ENCODE measurements around the gene HELLS.

- TF ChIP-seq MAX (IDR thresholded peaks at IDR 0.05; ENCODE audit: low read depth), result no peak
- no peak for TF ChIP-seq GATA2 (CRISPR knock-in tag; IDR thresholded peaks at IDR 0.05)
- no peak for TF ChIP-seq POLR2AphosphoS5 (IDR thresholded peaks at IDR 0.05; ENCODE audit: low read depth, low read length)
- no peak for TF ChIP-seq CTCF (IDR thresholded peaks at IDR 0.05)
- TF ChIP-seq REST (IDR thresholded peaks at IDR 0.05; ENCODE audit: low read depth, low read length), result no peak
- no peak for TF ChIP-seq SIN3A (IDR thresholded peaks at IDR 0.05; ENCODE audit: borderline replicate concordance, low read depth, low read length)
- no peak for TF ChIP-seq ELF1 (IDR thresholded peaks at IDR 0.05)
- TF ChIP-seq SMC3 (IDR thresholded peaks at IDR 0.05; ENCODE audit: low read depth, low read length), result no peak
- no peak for TF ChIP-seq USF2 (IDR thresholded peaks at IDR 0.05; ENCODE audit: borderline replicate concordance, low read depth, low read length)
Observed at GRCh38 chr10:94571528-94571927, 25.9 kb downstream of the HELLS start.
